ENCODE measurements around the gene CFAP157.

GRCh38 chr9:127708952-127709587 is 2.3 kb downstream of the CFAP157 start:
- TF ChIP-seq CTCF (IDR thresholded peaks at IDR 0.05; ENCODE audit: insufficient read depth, low read length, poor library complexity, severe bottlenecking) (no peak), EZH2phosphoT487 (conservative IDR thresholded peaks at IDR 0.05; ENCODE audit: low read length) (no peak)

Measured in SU-DHL-6 (cell line).